ENCODE measurements around the gene PIGR.

The PIGR gene

GRCh38 chr1:206909161-206909882 is 36.9 kb downstream of the PIGR start:
- peak in 4 of 5 donors; percentile 16 to 54 (median 38) for DNase-seq

- no peak for DNase-seq
Observed at GRCh38 chr1:206908038-206908437, 38.2 kb downstream of the PIGR start.

- no peak for DNase-seq
Observed at GRCh38 chr1:206907304-206907991, 38.8 kb downstream of the PIGR start.

- DNase-seq = no peak
Observed at GRCh38 chr1:206905295-206906164, 40.7 kb downstream of the PIGR start.

GRCh38 chr1:206904423-206905142 is 41.7 kb downstream of the PIGR start:
- DNase-seq = no peak

- no peak for DNase-seq
Observed at GRCh38 chr1:206903687-206904086, 42.6 kb downstream of the PIGR start.

- DNase-seq = no peak
Observed at GRCh38 chr1:206902702-206903101, 43.6 kb downstream of the PIGR start.

- no peak for DNase-seq
Observed at GRCh38 chr1:206901944-206902343, 44.3 kb downstream of the PIGR start.

GRCh38 chr1:206900149-206900548 is 46.1 kb downstream of the PIGR start:
- DNase-seq = no peak

- no peak for DNase-seq
Observed at GRCh38 chr1:206899717-206900116, 46.5 kb downstream of the PIGR start.

- no peak for DNase-seq
Observed at GRCh38 chr1:206898915-206899431, 47.3 kb downstream of the PIGR start.

GRCh38 chr1:206898089-206898914 is 48.0 kb downstream of the PIGR start:
- DNase-seq = no peak

- no peak for DNase-seq
Observed at GRCh38 chr1:206897175-206897574, 49.1 kb downstream of the PIGR start, which contains the start of gene IL24. Gene IL24 (plus strand): TSS chr1:206897443. CDS start chr1:206897833, 390 bp downstream.

- DNase-seq = no peak
Observed at GRCh38 chr1:206896261-206896660, 50.0 kb downstream of the PIGR start.

GRCh38 chr1:206895837-206896242 is 50.4 kb downstream of the PIGR start:
- no peak for DNase-seq

- DNase-seq = no peak
Observed at GRCh38 chr1:206895325-206895724, 50.9 kb downstream of the PIGR start.

GRCh38 chr1:206893380-206893779 is 52.9 kb downstream of the PIGR start:
- no peak for DNase-seq

- no peak for DNase-seq
Observed at GRCh38 chr1:206892351-206892984, 53.8 kb downstream of the PIGR start.

- no peak for DNase-seq
Observed at GRCh38 chr1:206891412-206891811, 54.9 kb downstream of the PIGR start.

GRCh38 chr1:206890125-206891060 is 55.9 kb downstream of the PIGR start:
- DNase-seq = peak in 1 of 5 donors; percentile 30

All from T-helper 1 cell (primary cell).